ENCODE results near the gene SPATA20. TPM values are rescaled to one million over a fixed set of nuclear protein-coding genes. Genes with fewer than 3 reads are reported as not detected.

SPATA20 gene
- 1 to 10 TPM; 3.9 to 6.2 TPM for total RNA-seq

DNA sequence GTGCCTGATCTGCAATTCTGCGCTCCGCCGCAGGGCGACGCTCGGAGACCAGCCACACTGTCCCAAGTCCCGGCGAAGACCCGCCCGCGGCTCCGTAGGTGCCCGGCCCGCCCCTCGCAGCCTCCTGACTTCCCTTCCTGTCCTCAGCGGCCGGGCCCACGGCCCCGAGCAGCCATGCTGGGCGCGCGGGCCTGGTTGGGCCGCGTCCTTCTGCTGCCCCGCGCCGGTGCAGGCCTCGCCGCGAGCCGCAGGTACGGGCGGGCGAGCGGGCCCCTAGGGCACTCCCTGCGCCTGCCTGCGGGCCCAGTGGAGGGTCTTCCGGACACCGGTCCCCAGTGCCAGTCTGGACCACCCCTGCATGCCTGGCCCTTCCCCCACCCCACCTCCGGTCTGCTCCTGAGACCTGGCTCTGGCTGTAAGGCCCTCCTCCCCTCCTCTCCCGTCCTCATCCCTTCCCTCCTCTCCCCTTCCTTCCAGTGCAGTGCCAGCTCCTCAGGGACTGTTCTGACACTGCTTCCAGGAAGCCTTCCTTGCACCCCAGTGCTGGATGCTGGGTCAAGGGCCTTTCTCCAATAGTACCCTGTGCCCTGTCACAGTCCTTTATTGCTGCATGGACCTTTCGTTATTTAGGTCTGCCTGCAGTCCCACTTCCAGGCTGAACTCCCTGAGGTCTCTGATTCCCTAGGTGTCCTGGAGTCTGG lies at the start of gene SPATA20:
SPATA20 (plus strand) TSS at position 140 of the 701 bp plus-strand sequence; CDS start at position 175, 35 bp downstream.
- peak within 1 kb of the TSS; percentile 79 for H3K27ac Mint-ChIP-seq
- peak within 1 kb of the TSS; percentile 60 for H3K4me3 Mint-ChIP-seq
- H3K36me3 Mint-ChIP-seq (ENCODE audit: low read depth), result no peaks in the 10 kb centered on the region
- no peaks in the 10 kb centered on the region for H3K9me3 Mint-ChIP-seq
- peak; percentile 86 for DNase-seq
- ChIA-PET CTCF (interaction anchor here (1.0 kb wide), 1 partner anchor 43 kb away, joined by 3 read pairs; no protein-coding TSS in a partner anchor), POLR2A (no interaction called here)
- peaks cover 19% of the 10 kb centered on the region for H3K4me1 Mint-ChIP-seq
- peaks cover 16% of the 10 kb centered on the region for H3K27me3 Mint-ChIP-seq

GRCh38 chr17:50498021-50498874 lies 48.7 kb upstream of the SPATA20 start:
- Mint-ChIP-seq H3K36me3 (ENCODE audit: low read depth) (no peaks in the 10 kb centered on the region), H3K27me3 (peaks cover 3% of the 10 kb centered on the region), H3K4me1 (peaks cover 1% of the 10 kb centered on the region), H3K27ac (no peak overlapping the region), H3K4me3 (no peak overlapping the region), H3K9me3 (no peaks in the 10 kb centered on the region)
- ChIA-PET POLR2A (no interaction called here), CTCF (interaction anchor here (1.5 to 1.6 kb wide), 2 partner anchors 10 to 14 kb away, joined by 5 to 6 read pairs; no protein-coding TSS in a partner anchor)
- no peak for DNase-seq

- Mint-ChIP-seq H3K36me3 (ENCODE audit: low read depth) (no peaks in the 10 kb centered on the region), H3K4me3 (no peak overlapping the region), H3K9me3 (no peaks in the 10 kb centered on the region), H3K27ac (no peak overlapping the region), H3K4me1 (peaks cover 8% of the 10 kb centered on the region), H3K27me3 (peaks cover 2% of the 10 kb centered on the region)
- ChIA-PET POLR2A (no interaction called here), CTCF (interaction anchor here (1.6 kb wide), 1 partner anchor 15 kb away, joined by 5 read pairs; no protein-coding TSS in a partner anchor)
- DNase-seq, result no peak
Measured at GRCh38 chr17:50499270-50499669, 47.7 kb upstream of the SPATA20 start.

DNA sequence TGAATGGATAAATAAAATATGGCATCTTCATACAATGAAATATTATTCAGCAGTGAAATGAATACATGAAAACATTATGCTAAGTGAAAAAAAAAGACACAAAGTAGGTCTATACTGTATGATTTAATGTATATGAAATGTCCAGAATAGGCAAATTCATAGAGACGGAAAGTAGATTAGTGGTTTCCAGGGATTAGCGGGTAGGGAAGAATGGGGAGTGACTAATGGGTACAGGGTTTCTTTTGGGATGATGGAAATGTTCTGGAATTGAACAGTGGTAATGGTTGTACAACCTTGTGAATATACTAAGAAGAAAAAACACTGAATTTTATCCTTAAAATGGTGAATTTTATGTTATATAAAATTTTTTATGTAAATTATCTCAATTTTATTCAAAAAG lies 47.3 kb upstream of the SPATA20 start:
- ChIA-PET CTCF (interaction anchor here (1.6 kb wide), 1 partner anchor 16 kb away, joined by 5 read pairs; no protein-coding TSS in a partner anchor), POLR2A (no interaction called here)
- no peak overlapping the region for H3K27ac Mint-ChIP-seq
- H3K4me1 Mint-ChIP-seq, result peaks cover 12% of the 10 kb centered on the region
- no peak overlapping the region for H3K4me3 Mint-ChIP-seq
- H3K9me3 Mint-ChIP-seq, result no peaks in the 10 kb centered on the region
- peaks cover 2% of the 10 kb centered on the region for H3K27me3 Mint-ChIP-seq
- H3K36me3 Mint-ChIP-seq (ENCODE audit: low read depth), result no peaks in the 10 kb centered on the region
- DNase-seq, result no peak

DNA sequence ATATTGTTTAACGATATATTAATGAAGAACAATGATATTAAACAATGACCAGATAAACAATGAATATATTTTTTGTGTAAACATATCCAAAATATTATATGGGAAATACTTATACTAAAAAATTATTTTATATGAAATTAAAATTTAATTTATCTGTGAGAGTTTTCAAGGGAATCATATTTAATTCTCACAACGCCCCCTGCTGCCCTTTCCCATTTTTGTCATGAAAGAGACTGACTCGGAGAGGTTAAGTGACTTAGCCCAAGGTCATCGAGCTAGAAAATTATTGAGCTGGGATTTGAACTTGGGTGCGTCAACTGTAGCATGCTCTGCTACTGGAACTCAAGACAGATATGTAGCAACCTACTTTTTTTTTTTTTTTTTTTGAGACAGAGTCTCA lies 45.9 kb upstream of the SPATA20 start:
- no peak overlapping the region for H3K27ac Mint-ChIP-seq
- no peaks in the 10 kb centered on the region for H3K9me3 Mint-ChIP-seq
- no peaks in the 10 kb centered on the region for H3K36me3 Mint-ChIP-seq (ENCODE audit: low read depth)
- H3K27me3 Mint-ChIP-seq, result peaks cover 7% of the 10 kb centered on the region
- DNase-seq, result peak; percentile 35
- POLR2A ChIA-PET, result no interaction called here
- H3K4me3 Mint-ChIP-seq, result no peak overlapping the region
- peaks cover 21% of the 10 kb centered on the region for H3K4me1 Mint-ChIP-seq
- CTCF ChIA-PET, result interaction anchor here (0.6 to 3.5 kb wide), 6 partner anchors 10 to 22 kb away, joined by 3 to 9 read pairs (median 4); partner anchors contain the start of gene RSAD1

DNA sequence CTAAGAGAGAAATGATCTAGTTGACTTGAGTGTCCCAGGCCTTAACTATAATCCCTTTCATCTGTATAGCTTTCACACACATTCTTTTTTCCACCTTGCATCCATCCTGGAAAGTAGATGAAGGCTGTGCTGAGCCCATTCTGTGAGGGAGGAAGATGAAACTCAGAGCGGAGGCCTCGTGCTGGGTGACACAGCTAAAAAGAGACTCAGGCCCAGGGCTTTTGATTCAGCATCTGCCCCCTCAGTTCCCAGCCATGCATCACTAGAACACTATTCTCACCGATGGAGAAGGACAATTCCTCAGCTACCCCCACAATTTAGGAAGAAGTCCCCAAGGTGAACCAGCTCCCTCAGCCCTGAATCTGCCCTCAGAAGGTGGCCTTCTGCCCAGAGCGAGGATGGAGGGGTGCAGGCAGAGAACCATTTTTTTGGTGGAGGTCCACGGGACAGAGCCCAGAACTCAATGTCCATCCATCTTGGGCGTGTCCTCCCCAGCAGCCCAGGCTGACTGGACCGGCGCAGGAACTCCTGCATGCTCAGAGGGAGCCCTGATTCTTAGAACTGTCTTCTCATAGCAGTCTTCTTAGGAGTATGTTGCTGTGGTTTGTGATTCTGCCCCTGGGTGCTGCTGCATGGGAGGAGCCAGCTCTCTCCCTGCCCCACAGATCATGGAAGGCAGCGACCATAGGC lies 44.5 kb upstream of the SPATA20 start:
- ChIA-PET POLR2A (no interaction called here), CTCF (interaction anchor here (0.5 to 3.5 kb wide), 8 partner anchors 9 to 68 kb away, joined by 3 to 9 read pairs (median 4); partner anchors contain the start of gene RSAD1)
- no peaks in the 10 kb centered on the region for H3K36me3 Mint-ChIP-seq (ENCODE audit: low read depth)
- H3K9me3 Mint-ChIP-seq, result no peaks in the 10 kb centered on the region
- peaks cover 21% of the 10 kb centered on the region for H3K4me1 Mint-ChIP-seq
- DNase-seq, result no peak
- peaks cover 9% of the 10 kb centered on the region for H3K27me3 Mint-ChIP-seq
- H3K4me3 Mint-ChIP-seq, result no peak overlapping the region
- H3K27ac Mint-ChIP-seq, result no peak overlapping the region

- CTCF ChIA-PET, result interaction anchor here (0.9 to 2.3 kb wide), 6 partner anchors 20 to 72 kb away, joined by 3 to 6 read pairs (median 6); no protein-coding TSS in a partner anchor
- peaks cover 9% of the 10 kb centered on the region for H3K27me3 Mint-ChIP-seq
- H3K9me3 Mint-ChIP-seq, result no peaks in the 10 kb centered on the region
- H3K4me1 Mint-ChIP-seq, result peaks cover 43% of the 10 kb centered on the region
- DNase-seq, result no peak
- H3K36me3 Mint-ChIP-seq (ENCODE audit: low read depth), result no peaks in the 10 kb centered on the region
- H3K4me3 Mint-ChIP-seq, result no peak overlapping the region
- H3K27ac Mint-ChIP-seq, result no peak overlapping the region
- POLR2A ChIA-PET, result no interaction called here
Measured at GRCh38 chr17:50505591-50506130, 41.3 kb upstream of the SPATA20 start.

DNA sequence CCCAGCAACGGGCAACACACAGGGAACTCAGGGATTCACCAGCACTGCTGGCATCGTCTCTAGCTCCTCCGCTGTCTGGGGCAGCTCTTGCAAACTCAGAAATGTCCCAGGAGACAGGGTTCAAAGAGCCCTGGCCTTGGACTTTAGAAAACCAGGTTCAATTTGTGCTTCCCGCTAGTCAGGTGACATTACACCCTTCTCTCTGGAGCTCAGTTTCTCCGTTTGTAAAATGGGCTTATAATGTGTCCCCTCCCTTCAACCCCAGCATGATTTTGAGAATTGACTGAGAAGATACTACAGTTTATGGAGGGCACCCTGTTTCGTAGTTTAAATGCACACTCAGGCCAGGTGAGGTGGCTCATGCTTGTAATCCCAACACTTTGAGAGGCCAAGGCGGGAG lies 40.7 kb upstream of the SPATA20 start:
- Mint-ChIP-seq H3K27me3 (peaks cover 9% of the 10 kb centered on the region), H3K36me3 (ENCODE audit: low read depth) (no peaks in the 10 kb centered on the region), H3K4me3 (no peak overlapping the region), H3K4me1 (peaks cover 50% of the 10 kb centered on the region), H3K9me3 (no peaks in the 10 kb centered on the region), H3K27ac (no peak overlapping the region)
- CTCF ChIA-PET, result interaction anchor here (0.6 to 2.3 kb wide), 7 partner anchors 21 to 412 kb away, joined by 3 to 6 read pairs (median 4); partner anchors contain the start of genes LRRC59 and PPP1R9B
- DNase-seq, result no peak
- POLR2A ChIA-PET, result no interaction called here

GRCh38 chr17:50507871-50508572 lies 39.0 kb upstream of the SPATA20 start, which contains the start of gene MYCBPAP:
Gene MYCBPAP (plus strand): TSS chr17:50508439. CDS start chr17:50508675, 236 bp downstream.
- Mint-ChIP-seq H3K4me1 (peaks cover 57% of the 10 kb centered on the region), H3K27ac (peak within 1 kb of the TSS; percentile 87), H3K27me3 (peaks cover 9% of the 10 kb centered on the region), H3K9me3 (no peaks in the 10 kb centered on the region), H3K4me3 (peak within 1 kb of the TSS; percentile 79), H3K36me3 (ENCODE audit: low read depth) (no peaks in the 10 kb centered on the region)
- POLR2A ChIA-PET, result no interaction called here
- peak; percentile 77 for DNase-seq
- CTCF ChIA-PET, result interaction anchor here (0.6 to 2.3 kb wide), 4 partner anchors 29 to 414 kb away, joined by 3 to 6 read pairs (median 4); partner anchors contain the start of gene LRRC59

- H3K4me1 Mint-ChIP-seq, result peaks cover 54% of the 10 kb centered on the region
- peaks cover 7% of the 10 kb centered on the region for H3K27me3 Mint-ChIP-seq
- H3K36me3 Mint-ChIP-seq (ENCODE audit: low read depth), result no peaks in the 10 kb centered on the region
- peak overlapping the region; percentile 87 for H3K27ac Mint-ChIP-seq
- no peaks in the 10 kb centered on the region for H3K9me3 Mint-ChIP-seq
- ChIA-PET CTCF (interaction anchor here (0.6 to 1.3 kb wide), 6 partner anchors 11 to 300 kb away, joined by 3 to 4 read pairs (median 3); no protein-coding TSS in a partner anchor), POLR2A (no interaction called here)
- DNase-seq, result no peak
- H3K4me3 Mint-ChIP-seq, result peak overlapping the region; percentile 79
Measured at GRCh38 chr17:50508573-50509460, 38.2 kb upstream of the SPATA20 start.

- Mint-ChIP-seq H3K4me1 (peaks cover 37% of the 10 kb centered on the region), H3K36me3 (ENCODE audit: low read depth) (no peaks in the 10 kb centered on the region), H3K4me3 (peak overlapping the region; percentile 9), H3K27me3 (peaks cover 2% of the 10 kb centered on the region), H3K27ac (peak overlapping the region; percentile 86), H3K9me3 (no peaks in the 10 kb centered on the region)
- ChIA-PET CTCF (interaction anchor here (1.0 to 1.5 kb wide), 5 partner anchors 9 to 118 kb away, joined by 3 to 6 read pairs (median 5); no protein-coding TSS in a partner anchor), POLR2A (no interaction called here)
- peak; percentile 73 for DNase-seq
Measured at GRCh38 chr17:50511058-50511457, 35.9 kb upstream of the SPATA20 start.

Data from activated CD4-positive, alpha-beta T cell treated with anti-CD3 and anti-CD28 coated beads, Interleukin-2, amount 10 ng/mL, durations not matched to agents 7 days and 5 days (primary cell).